Superior temporal gyrus (tissue), 1 donor: Measurements from ENCODE around the gene GFPT2.

Experiments
- DNase-seq: peaks from one replicate; pipeline ENCODE4 v3.0.0-alpha.2; 2016; ENCODE audit errors: extremely low spot score

GFPT2 gene

DNA sequence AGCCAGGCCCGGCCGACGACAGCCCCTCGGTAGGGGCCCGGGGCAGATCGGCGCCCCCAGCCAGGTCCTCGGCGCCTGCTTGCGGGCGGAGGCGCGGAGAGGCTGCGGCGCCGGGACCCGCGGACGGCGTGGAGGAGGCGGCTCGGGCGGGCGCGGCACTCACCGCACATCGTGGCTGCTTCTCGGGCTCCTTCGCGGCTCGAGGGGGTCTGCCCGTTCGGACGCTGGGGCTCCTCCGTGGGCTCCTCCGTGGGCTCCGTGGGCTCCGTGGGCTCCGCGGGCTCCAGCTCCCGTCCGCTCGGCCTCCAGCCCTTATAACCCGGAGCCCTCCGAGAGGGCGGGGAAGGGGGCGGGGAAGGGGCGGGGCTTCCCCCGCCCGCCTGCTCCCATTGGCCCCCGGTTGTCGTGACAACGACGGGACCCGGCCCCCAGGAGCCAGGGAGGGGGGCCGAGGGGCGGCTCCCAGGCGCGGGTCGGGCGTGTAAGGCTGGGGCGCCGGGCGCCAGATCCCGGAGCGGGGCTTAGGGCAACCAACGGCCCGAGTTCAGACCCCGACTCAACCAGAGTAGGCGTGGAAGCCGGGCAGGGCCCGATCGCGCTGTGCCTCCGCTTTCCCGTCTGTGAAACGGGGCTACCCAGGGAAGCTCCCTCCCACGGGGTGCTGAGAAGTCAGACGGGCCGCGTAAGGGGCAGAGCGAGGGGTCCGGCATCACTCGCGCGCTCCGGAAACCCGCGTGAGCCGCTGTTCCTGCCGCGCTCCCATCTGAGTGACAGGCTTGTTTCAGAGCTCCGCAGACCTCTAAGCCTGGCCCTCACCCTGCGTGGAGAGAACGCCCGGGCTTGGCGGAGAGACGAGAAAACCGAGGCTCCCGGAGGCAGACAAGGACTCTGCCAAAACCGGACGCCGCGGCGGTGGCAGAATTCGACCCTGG is at the start of gene GFPT2:
Gene GFPT2 (minus strand): TSS at position 289 of the 932 bp plus-strand sequence. CDS start 119 bp downstream, at position 170.
- peak; percentile 89 for DNase-seq

DNA sequence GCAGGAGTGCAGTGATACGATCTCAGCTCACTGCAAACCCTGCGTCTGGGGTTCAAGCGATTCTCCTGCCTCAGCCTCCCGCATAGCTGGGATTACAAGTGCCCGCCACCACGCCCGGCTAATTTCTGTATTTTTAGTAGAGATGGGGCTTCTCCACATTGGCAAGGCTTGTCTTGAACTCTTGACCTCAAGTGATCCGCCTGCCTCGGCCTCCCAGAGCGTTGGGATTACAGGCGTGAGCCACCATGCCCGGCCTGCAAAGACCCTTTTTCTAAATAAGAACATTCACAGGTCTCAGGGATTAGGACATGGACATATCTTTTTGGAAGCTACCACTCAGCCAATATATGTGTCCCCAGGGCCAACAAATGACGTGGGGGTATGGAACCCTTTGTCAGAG is 49.6 kb upstream of the GFPT2 start:
- DNase-seq: no peak

DNA sequence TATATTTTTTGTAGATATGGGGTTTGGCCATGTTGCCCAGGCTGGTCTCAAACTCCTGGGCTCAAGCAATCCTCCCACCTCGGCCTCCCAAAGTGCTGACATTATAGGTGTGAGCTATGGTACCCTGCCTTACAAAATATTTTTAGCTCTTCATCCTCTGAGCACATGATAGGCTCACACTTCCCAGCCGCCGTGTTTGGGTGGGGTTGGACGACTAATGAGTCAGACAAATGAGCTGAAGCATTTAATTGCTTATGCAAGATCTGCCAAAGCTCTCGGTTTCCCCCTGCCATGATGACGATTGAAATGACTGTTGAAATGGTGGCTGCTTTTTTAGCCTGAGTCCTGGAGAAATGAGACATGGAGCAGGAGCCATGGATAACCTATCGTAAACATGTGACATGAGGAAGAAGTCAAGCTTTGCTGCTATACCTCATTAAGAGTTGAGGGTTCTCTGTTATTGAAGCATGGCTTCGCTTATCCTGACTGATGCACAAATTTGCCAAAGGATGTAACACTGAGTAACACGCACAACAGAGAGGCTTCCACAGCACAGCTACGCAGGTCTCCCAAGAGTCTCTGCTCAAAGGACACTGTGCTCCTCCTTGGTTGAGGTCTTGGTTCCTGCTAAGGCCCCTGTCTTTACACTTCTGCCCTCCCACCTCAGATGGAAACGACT is 48.2 kb upstream of the GFPT2 start:
- DNase-seq: no peak

DNA sequence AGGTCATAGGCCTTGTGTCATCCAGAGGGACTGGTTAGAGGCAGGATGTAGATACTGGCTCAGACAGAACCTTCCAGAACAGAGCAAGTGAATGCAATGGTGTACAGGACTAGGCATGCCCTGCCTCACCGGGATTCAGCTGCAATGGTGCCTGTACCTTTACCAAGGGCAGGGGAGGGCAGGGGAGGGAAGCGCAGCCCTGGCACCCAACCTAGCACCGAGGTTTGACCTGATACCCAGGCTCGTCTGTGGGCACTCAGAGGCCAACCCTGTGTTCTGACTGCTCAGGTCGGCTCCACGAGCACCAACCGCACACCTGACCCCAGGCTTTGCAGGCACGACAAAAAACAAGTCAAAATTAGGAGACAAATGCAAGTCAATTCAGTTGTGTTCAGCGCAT is 47.3 kb upstream of the GFPT2 start:
- DNase-seq: no peak

DNA sequence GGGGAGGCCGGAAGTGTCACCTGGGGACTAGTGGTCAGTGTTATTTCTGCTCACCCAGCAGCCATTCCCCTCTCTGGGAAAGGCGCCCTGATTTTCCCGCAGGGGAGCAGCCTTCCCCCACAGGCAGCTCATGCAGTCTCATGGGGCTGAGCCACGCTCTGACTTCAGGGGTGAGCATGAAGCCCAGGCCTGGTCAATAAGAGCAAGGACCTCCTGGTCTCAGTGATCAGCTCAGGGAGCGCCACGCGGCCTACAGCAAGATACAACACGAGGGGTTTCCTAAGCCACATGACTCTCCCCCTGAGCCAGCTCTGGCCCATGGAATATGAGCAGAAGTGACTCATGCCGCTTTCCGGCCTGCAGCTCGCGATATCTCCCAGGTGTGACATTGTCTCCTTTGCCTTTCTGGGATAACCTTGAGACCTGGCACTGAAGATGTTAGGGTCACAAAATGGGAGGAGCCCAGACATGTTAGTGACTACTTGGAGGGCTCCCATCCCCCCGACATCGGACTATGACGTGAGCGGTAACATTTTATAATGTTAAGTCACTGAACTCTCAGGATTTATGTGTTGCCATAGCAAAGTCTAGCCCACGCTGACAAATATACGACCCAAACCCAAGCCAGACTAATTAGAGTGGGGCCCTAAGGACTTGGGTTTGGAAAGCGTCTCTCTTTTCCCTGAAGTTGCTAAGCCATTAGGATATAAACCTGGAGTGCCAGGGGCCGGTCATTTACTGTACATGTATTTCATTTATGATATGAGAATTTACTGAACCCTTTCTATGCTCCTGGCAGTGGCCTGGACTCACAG is 46.5 kb upstream of the GFPT2 start:
- no peak for DNase-seq

DNA sequence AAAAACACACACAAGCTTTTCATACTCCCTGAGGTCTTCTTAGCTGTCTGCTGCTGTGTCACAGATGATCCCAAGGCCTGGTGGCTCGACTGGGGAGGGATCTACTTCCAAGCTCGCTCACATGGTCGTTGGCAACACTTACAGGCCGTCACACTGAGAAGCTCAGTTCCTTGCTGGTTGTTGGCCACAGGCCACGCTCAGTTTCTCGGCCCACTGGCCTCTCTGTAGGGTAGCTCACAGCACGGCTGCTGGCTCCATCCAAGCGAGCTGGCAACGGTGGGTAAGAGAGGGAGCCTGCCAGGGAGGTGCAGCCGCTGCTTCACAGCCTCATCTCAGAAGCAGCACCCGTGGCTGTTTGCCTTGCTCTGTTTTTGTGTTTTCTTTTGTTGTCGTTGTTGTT is 43.8 kb upstream of the GFPT2 start:
- no peak for DNase-seq

DNA sequence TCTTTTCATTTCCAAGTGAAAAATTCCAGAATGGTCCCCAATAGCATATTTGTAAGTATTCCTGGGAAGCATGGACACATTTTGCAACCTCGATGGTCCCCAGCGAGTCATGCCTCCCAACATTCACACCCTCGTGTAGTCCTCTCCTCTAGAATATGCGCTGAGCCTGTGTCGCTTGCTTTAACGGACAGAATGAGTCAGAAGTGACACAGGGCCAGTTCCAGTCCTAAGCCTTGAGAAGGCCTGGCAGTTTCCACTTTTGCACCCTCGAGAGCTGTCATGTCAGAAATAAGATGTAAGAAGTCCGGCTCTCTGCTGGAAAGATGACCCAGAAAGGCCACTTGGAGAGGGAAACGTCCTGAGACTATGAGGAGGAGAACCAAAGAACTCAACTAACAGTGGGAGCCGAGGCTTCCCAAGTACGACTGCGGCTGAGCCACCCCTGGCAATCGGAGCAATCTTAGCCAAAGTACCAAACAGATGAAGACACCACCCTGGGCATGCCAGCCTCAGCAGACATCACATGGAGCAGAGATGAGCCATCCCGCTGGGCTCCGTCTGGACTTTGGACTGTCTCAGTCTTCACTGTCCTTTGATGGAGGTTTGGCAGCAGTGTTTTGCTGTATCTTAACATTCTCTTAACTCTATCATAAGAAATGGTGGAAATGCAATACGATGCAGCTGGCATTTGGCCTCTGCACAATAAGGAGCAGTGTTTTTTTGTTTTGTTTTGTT is 42.6 kb upstream of the GFPT2 start:
- DNase-seq: no peak

GRCh38 chr5:180394031-180394636 is 41.0 kb upstream of the GFPT2 start:
- DNase-seq: no peak

- no peak for DNase-seq
These were observed 38.1 kb upstream of the GFPT2 start for GRCh38 chr5:180391276-180391675.

DNA sequence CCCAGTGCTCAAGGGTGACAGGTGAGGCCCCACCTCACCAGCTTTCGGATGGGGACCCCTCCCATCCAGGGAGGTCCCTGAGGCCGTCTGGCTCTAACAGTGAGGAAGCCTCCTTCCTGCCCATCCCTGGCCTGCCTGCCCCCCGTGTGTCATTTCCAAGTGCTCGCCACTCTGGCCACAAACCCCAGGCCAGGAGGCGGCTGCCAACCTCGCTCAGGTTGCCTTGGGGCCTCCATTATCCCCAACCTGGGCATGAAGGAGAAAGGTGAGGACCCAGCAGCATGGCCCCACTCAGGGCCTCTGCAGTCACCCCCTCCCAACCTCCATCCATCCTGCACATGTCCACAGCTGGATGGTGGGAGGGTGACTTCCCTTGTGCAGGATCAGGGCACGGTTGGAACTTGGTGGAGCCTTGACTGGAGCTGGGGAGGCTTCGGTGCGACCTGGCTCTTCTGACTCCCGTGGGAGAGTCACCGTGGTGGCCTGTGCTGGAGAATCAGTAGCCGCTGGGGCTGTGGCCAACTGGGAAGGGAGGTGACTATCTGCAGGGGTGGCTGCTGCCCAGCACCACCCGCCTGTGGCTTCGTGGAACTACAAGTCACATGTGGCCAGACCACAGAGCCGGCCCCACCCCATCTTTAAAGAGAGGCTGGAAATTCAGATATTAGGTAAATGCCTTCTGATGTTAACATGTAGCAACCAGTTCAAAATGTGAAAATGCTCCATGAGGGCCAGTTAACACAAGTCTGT is 37.5 kb upstream of the GFPT2 start:
- DNase-seq: no peak

DNA sequence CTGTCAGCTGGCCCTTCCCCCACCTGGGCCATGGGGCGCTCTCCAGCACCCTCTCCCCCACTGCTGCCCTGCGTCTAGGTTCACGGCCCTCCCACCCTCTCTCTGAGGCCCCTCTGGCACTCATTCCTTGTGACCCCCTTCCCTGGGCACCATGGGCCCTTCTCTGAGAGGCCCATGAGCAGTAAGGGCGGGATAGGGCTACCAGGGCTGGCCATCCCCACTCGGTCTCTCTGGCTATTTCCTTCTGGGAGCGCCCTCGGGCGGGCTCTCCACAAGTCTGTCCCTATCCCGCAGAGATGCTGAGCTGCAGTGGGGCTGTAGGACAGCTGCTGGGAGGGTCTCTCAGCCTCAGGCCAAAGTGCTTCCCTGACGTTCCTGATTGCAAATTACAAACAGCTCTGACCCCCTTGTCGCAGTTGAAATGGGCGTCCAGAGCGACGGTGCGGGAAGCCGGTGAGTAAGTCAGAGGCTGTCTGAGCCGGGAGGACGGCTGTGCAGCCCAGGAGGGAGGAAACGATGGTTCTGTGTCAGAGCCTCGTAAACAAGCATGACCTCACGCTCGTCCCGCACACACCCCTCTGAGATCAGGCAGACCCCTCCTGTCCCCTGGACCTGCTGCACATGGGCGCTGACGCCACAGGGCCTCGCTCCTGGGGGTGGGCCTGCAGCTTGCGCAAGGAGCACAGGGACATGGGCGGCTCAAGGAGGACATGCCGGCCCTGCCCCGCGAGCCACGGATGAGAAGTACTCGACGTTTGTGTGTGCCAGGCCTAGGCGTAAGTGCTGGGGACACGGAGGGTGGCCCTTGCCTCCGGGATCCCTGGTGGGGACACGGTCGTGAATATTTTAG is 36.3 kb upstream of the GFPT2 start:
- no peak for DNase-seq

DNA sequence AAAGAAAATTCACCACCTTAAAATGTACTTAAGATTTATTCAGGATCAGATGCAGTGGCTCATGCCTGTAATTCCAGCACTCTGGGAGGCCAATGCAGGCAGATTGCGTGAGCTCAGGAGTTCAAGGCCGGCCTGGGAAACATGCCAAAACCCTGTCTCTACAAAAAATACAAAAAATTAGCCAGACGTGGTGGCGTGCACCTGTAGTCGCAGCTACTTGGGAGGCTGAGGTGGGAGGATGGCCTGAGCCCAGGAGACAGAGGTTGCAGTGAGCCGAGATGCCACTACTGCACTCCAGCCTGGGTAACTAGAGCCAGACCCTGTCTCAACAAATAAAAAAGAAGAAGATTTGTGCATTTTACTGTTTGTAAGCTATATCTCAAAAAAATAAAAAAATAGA is 34.7 kb upstream of the GFPT2 start:
- DNase-seq: no peak

GRCh38 chr5:180382926-180383325 is 29.8 kb upstream of the GFPT2 start:
- DNase-seq: no peak

DNA sequence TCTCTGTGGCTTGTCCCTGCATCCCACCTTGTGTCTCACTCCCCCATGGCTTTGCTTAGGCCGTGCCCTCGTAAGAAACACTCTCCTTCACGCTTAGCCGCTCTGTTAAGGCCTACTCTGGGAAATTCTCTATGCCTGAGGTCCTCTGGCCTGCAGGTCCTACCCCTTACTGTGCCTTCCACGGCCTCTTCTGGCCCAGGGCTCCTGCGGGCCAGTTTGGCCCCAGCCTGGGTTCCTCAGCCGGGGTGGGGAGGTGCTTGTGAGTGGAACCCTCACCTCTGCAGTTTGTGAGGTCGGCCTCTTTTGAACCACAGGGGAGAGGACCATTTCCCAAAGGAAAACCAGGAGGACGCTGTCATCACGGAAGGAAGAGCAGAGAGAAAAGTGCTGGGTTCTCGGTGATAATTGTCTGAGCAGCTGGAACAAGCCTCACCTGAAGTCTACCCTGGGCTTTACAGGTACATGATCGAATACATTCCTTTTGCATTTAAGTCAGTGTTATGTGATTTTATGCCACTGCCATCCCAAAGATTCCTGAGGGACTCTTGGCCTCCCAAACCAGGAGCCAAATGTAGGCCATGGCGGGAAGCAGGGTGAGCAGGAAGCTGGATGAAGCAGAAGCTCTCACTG is 28.8 kb upstream of the GFPT2 start:
- DNase-seq: no peak

DNA sequence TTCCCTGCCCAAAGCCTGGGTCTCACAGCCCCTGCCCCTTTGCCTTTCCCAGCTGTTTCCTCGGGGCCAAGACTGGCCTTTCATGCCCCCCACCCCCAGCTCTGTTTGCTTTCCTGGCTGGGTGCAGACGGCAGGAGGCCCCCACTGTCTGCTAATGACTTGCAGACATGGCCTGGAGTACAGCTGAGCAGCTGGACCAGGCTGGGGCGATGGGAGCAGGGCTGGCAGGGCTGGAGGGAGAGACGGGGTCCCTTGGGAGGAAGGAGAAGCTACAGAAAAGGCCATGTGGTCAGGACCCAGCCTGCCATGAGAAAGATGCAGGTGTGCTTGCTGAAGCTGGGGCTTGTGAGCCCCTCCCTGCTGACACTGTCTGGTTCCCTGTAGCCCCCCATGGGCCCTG is 28.3 kb upstream of the GFPT2 start:
- no peak for DNase-seq

DNA sequence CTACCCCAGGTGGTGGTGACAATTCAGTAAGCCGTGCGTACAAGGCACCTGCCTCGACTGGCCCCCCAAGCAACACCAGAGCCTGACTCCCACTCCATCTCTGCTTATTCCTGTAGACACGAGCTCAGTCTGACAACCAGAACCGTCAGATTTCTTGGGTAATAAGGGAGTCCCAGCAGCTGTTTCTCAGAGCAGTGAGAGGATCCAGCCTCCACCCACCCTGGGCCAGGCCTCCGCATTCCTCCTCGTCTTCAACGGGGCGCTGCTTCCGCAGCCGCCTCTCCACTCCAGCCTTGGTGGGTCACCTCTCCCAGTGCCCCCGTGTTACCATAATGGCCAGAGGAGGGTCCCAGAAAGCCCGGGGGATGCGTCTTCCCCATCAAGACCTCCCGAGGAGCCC is 27.7 kb upstream of the GFPT2 start:
- DNase-seq: no peak

DNA sequence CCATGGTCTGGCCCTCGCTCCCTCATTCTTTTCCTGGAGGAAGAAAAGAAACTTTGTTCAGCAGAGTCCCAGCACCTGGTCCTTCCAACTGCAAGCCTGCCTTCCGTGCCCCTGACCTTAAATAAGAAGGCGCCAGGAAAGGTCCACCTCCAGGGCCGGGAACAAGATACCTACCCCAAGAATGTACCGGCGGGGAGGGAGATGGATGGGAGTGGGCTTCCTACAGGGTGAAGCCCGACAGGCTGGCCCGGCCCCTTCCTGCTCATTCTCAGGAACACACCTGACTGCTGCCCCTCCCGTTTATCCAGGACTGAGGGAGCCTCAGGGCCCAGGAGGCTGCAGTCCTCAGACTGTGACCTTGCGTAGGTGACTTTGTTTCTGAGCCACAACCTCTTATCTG is 27.3 kb upstream of the GFPT2 start:
- DNase-seq: no peak

DNA sequence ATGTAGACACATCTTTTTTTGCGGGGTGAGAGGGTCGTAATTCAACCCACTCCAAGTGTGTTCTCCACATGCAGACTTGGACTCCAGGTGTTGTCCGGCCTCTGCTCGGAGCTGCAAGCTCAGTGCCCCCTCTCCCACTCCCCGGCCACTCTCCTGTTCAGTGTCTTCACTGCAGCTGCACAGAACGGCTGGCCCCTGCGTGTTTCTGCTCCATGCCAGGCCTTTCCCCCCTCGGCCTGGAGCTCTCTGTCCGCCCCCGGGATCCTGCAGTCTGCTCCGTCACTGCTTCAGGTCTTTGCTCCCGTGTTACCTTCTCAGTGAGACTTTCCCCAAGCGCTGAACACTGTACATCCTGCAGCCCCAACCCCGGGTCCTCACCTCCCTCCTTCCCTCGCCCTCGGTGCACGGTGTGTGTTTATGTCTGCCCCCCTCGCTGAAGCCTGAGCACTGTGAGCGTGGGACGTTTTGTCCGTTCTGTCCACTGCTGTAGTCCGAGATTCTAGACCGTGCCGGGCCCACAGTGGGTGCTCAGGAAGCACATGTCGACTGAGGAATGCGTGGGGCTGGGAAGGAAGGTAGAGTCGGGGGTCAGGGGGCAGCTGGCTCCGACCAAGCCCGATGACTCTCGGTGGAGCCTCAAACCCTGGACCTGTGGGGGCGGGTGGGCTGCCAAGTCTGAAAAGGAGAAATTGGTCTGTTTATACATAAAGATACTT is 26.4 kb upstream of the GFPT2 start:
- no peak for DNase-seq
